Measurements from ENCODE around the gene DUSP5. TPM values are rescaled to one million over a fixed set of nuclear protein-coding genes. Genes with fewer than 3 reads are reported as not detected.
A peak's percentile ranks its signal among the peaks of the same experiment; 100 is the strongest.

DUSP5 gene
- polyA plus RNA-seq, 10 donors = 1.7 to 6.8 (median 3.8) TPM

DNA sequence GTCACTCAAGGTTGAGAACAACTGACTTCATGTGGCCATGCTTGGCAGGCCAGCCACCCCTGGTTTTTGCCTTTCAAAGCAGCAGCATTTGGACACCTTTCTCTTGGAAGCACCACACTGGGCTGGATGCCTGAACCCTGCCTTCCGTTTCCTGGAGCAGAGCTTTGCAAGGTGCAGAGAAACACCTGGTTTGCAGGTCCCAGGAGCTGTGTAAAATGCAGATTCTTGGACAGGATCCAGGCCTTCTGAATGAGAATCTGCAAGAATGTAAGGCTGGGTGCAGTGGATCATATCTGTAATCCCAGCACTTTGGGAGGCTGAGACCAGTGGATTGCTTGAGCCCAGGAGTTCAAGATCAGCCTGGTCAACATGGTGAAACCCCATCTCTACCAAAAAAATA lies 18.0 kb upstream of the DUSP5 start:
- no peak for DNase-seq

DNA sequence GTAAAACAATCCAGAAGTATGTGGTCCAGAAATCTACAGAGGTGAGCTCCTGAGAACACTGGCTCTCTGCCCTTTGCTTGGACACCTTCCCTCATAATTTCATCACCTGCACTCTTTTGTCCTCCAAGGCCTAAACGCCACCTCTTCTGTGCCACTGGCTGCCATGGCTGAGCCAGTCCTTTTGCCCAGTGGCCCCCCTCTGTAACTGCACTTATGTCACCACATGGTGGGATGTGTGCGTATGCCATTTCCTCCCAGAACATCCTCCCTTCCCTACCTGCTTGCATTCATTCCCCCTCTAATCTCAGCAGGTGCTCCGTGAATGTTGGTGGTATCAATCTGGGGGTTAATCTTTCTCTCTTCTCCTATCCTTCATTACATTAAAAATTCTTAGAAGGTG lies 17.3 kb upstream of the DUSP5 start:
- no peak for DNase-seq

DNA sequence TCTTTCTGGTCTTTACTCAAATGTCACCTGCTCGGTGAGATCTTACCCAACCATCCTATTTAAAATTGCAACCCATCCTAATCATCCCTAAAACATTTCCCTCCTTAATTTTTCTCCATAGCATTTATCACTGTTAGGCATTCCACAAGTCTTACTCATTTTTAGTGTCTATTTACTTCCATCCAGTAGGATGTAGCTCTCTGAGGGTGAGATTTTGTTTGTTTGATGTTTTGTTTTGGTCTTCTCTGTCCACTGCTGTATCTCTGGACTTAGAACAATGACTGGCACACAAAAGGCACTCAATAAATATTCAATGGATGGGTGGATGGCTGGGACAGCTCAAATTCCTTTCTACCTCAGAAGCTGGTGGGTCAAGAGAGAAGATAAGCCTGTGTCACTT lies 15.8 kb upstream of the DUSP5 start:
- no peak for DNase-seq

DNA sequence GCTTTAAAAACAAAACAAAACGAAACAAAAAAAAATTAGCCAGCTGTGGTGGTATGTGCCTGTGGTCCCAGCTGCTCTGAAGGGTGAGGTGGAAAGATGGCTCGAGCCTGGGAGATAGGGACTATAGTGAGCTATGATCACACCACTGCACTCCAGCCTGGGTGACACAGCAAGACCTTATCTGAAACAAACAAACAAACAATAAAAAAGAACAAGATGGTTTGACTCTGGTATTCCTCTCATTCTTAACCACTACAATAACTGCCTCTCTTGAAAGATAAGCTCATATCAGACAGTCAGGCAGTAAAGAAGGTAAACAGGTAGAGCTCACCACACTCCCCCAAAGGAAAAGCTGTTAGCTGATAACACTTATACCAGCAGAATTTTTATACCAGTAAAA lies 14.1 kb upstream of the DUSP5 start:
- DNase-seq = no peak

DNA sequence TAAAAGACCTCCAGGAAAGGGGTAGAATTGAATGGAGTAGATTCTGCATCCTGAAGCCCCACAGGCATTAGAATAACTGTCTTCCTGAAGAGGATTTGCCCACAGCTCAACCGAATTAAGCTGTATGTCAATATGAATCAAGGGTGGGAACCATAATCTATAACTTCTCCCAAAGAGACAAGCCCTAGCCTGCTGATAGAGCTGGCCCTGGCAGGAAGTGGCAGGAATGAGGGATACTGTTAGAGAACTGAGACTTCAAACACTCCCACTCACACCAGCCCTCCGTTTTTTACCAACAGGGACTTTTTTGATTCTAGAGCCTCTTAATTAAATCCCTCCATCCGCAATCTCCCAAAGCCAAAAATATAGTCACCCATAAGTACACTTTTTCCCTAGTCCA lies 12.2 kb upstream of the DUSP5 start:
- DNase-seq = no peak

DNA sequence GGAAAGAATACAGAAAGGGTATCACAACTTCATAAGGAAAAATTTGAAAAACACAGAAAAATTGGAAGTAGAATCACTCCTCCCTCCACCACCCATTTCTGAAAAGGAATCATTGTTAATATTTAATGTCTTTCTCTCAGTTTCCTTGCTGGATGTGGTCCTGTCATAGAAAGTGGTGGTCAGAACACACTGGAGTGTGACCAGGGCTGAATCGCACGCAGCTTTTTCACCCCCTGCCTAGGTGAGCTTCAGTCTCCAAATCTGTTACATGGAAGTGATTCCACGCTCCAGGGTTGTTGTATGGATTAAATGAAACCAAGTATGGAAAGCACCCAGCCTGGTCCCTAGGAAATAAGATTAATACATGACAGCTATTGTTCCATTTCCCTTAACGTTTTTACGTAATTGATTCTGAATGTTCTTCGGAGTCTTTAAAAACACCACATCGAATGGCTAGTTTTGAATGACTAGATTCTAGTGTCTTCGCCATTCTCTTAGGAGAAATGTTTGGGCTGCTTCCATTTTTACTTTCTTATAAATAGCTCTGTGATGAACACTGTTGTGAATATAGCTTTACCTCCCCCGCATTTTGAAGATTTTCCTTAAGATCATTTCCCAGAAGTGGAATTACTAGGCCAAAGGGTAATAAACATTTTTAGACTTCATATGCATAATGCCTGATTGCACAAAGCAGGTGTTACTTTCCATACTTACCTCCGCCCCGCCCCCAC lies 10.9 kb upstream of the DUSP5 start:
- no peak for DNase-seq

DNA sequence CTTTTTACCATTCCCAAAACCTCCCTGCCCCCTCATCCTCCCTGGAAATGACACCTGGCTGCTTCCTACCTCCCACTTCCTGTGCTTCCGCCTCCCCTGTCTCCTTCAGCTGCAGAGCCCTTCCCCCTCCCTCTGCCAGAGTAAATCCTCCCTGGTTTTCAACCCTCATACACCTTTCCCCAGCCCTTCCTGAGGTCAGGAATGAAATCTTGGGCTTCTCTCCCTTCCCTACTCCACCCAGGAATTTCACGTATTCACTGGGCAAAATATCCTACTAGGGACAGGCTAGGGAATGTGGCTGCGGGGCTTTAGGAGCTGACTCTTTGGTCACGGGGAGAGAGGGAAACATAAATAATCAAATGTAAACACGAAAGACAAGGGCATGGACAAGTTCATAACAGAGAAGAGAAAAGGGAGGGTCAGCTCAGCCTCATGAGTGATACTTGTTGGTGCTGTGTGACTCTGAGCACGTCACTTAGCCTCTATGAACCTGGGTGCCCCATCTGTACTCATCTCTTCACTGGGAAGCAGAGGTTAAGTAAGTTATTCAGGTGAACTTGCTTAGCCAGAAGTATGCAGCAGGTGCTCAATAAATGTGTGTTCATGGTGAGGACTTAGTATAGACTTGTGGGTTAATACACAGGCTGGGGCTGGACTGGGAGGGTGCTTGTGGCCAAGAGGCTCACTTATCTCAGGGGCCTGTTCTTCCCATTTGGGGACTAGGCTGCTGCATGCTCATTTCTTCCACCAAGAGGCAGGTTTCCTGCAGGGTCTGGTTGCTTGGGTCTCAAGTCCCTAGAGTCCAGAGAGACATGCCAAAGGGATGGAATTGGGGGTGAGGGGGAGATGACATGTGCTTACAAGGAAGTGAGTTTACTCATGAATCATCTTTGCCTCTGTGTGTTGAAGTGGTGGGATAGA lies 10.0 kb upstream of the DUSP5 start:
- DNase-seq = peak in 1 of 3 donors; percentile 59

DNA sequence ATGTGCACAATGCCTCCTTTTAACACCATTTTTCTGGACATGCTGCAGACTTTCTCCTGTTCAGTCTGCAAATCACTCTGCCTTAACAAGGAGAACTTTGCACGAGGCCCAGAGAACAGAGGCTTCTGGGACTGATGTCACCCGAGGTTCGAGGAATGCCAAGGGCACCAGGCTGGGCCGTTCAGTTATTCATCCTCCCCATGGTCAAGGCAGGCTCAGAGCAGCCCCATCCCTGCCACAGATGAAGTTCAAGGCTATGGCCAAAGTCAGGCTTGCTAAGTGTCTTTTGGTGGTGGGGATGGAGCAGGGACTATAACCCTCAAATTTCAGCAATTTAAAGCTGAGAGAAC lies 9.4 kb upstream of the DUSP5 start:
- no peak for DNase-seq

DNA sequence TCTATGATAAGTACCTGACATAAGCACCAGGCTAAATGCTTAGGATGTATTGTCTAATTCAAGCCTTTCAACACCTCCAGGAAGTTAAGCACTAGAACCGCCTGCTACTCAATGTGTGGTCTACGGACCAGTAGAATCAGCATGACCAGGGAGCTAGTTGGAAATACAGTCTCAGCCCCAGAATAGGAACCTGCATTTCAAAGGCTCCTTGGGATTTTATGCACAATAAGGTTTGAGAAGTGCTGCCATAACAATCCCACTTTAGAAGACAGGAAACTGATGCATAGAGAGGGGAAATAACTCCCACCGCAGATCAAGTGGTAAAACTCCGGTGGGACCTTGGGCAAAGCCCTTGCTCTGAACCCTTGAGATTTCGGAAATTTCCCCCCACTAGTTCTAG lies 8.8 kb upstream of the DUSP5 start:
- DNase-seq = no peak

DNA sequence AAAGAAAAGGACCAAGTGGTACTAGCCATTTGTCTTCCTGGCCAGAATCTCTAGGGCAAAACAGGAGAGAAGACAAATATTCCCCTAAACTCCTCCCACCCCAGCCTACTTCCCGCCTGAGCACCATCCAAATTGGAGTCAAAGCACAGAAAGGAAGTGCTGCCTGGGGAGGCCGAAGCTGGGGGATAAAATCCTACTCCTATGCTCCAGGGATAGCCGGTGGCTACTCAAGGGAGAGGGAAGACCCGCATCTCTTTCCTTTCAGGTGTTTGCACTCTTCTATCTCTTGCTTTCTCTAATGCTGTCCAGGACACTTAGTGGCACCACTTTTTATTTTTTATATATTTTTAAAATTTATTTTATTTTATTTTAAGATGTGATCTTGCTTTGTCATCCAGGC lies 7.1 kb upstream of the DUSP5 start:
- no peak for DNase-seq

DNA sequence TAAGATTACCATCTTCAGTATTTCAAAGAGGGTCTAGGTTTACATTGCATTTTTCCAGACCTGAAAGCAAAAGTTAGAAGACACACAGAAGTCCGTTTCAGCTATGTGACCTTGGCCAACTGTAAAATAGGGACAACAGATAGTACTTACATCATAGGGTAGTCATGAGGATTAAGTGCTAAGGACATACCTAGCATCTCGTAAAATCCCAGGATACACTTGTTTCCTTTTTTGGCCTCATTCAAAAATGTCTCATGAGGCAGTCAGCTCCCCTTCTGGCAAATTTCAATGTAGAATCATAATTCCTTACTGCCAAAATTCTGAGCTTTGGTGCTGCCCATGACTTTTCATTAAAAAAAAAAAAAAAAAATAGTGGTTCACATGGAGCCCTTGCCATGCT lies 6.4 kb upstream of the DUSP5 start:
- no peak for DNase-seq

DNA sequence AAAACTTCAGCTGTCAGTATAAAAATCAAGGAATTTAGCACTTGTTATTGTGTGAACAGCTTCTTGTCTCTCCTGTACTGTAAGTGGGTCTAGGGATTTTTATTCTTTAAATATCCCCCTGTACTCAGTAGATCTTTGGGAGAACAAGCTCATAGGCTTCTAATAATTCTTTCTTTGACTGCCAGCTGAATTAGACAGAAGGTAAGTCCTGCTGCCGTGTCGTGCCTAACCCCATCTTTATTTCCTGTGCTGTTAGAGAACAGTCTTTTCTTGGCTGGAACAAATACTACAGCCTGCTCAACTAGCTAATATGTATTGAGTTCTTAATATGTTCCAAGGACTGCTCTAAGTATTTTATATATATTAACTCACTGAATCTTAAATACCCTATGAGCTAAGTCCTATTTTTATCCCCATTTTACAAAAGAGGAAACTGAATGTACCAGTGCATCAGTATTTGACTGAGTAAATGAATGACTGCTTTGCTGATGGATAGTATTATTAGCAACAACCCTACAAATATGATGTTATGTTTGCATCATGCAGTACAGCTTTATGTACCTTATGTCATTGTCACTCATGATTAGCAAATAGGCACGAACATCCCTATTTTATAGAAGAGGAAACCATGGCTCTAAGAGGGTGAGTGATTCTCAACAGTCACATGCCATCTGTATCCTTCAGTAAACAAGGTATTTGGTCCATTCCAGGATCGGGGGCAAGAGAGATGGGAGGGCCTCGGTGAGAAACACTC lies 5.5 kb upstream of the DUSP5 start:
- DNase-seq = no peak

DNA sequence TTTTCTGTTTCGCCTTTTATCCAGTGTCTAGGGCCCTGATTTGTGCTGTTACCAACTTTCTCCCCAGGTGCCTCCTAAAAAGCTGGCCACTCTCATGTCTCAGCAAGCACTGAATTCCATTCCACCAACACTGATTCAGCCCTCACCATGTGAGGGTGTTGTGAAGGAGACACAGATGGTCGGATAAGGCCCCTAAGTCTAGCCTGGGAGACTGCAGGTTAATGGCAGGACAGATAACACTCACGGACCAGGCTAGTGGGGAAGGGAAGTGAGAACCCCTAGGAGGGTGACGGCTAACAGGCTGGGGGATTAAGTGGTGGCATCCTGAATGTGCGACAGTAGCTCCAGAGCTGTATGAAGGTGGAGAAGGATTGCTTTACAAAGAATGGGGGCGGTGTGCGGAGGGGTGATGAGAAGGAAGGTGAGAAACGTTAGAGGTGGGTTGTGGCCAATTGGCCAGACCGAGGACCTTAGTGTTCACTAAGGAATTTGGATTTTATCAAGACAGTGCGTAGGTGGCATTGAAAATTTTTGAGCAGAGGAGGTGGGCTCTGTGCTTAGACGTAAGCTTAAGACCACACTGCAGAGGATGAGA lies 3.8 kb upstream of the DUSP5 start:
- no peak for DNase-seq

DNA sequence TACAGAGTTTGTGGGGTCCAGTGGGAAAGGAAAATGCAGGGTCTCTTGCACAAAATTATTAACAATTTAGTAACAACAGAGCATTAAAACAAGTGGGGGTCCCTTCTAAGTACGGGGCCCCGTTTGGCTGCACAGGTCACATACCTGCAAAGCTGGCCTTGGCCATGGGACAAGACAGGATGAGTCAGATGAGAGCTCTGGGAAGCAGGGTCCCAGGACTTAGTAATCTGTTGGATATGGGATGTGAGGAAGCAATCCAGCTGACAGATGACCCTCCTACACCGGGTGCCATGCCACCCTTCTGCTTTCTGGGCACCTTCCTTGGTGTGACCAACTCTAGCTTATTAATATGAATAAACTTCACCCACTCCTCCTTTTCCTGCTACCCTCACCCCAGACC lies 3.2 kb upstream of the DUSP5 start:
- no peak for DNase-seq

DNA sequence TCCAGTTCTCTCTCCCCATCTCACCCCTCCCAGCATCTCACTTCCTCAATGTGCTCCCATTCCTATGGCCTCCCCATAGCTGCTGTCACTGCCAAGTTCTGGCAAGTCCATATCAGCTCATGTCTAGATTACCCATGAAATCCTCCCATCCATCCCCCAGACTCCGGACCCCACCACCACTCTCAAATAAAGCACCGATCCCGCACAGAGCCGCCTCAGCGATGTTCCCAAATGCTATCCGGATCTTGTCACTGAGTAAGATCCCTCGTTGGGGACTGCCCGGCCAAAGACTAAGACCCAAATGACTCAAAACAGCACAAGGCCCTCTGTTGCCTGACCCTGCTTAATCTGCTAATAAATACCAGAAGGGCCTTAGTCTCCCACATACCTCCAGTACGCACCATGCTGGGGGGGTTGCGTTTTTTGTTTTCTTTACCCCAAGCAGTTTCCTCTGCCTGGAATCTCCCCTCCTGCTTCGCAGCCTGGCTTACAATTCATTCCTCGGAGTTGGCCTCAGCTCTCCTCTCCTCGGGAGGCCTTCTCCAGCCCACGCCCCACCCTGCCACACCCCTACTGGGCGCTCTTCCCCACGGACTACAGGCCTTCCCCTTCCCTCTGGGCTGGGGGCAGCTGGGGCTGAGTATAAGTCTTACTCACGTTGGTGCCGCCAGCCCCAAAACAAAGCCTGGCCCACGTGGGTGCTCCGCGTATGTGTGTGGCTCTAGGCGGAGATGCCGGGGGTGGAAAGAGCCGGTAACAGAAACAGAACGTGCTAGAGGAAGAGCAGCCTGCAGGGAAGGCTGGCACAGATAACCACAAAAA lies 1.8 kb upstream of the DUSP5 start:
- peak in 2 of 3 donors; percentile 44 to 79 for DNase-seq

DNA sequence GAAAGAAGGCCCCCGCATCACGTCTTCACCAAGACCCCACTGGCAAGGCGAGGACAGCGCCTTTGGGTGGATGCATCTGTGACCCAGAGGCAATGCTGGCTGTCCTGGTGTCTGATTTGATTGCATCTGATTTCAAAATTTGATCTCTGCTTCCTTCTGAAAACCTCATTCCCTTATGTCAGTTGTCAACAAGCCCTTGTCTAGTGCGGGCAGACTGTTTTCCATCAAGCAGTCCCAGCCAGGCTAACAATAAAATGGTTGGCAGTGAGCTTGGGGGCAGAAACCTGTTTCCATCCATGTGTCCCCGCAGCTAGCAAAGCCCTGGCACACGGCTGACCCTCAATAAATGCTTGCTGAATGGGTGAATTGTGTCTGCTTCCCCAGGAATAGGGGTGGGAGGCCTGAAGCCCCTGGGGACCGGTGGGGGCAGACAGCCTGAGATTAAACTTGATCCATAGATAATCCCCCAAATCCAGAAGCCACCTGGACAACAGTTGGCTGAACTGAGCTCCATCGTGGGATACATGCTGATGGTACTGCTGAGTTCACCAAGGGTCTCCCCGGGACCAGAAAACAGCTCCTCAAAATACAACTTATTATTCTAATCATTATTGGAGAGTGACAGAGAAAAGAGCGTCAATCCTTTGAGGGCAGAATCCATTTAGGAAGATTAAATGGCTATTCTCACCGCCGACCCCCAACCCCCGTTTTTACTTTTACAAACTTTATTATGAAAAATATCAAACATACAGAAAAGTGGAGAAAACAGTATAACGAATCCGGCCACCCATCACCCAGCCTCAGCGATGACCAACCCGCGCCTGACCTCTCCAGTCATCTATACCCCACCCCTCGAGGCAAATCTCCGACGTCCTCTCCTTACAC lies 912 bp upstream of the DUSP5 start:
- peak in 1 of 3 donors; percentile 51 for DNase-seq

DNA sequence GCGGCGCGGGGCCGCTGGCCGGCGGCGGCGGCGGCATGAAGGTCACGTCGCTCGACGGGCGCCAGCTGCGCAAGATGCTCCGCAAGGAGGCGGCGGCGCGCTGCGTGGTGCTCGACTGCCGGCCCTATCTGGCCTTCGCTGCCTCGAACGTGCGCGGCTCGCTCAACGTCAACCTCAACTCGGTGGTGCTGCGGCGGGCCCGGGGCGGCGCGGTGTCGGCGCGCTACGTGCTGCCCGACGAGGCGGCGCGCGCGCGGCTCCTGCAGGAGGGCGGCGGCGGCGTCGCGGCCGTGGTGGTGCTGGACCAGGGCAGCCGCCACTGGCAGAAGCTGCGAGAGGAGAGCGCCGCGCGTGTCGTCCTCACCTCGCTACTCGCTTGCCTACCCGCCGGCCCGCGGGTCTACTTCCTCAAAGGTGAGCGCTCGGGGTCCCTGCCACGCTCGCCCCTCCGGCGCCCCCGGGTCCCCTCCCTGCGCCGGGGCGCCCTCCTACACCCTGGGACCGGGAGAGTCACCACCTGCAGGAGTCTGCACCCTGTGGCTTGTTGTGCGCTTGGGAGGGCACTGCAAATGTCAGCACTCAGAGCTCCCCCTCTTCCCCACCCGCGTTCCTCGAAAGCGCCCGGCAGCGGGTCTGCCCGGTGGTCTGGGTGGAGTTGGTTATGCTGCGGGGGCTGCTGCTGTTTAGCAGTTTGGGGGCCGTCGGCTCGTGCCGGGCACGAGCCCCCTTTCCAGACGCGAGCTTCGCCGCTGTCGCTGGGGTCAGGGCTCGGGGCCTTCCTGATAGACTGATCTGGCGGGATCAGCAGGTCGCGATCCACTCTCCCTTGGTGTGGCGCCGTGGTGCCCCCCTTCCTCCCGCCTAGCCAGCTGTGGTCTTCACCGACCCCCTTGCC lies 627 bp downstream of the DUSP5 start:
- DNase-seq = peak in 2 of 3 donors; percentile 60 to 78

DNA sequence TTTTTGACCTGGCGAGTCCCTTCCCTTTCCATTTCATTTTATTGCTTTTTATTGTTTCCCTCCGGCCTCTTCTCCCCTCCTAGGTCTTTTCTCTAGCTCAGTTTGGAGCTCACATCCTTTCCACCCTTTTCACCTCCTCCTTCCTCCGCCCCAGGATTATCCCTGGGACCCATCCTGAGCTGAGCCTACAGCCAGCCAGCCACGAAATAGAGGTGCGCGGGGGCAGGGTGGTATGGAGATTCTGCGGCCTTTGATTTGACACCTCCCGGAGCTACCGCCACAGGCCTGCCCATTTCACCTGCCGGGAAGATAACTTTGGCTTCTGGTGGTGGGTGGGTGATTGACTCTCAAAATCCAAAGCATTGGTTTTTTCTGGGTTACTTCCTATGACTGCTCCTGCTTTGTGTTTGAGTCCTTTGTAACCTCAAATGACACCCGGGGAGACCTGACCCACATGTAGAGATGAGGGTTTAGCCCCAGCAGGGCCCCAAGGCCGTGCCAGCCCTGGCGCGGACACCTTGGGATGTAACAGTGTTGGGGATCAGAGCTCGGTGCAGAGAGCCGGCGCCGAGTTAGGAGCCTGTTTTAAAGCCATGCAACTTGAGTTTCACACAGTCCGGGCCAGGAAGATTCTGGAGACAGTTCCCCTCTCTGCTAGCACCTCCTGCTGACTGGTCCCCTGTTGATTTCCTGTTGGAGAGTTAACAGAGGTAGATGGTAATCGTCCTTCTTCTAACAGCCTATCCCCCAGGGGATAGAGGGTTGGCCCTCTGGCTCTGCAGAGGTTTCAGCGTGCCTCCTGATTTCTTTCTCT lies 1.5 kb downstream of the DUSP5 start:
- DNase-seq = peak in 1 of 3 donors; percentile 45
